HCT116 (cell line): Measurements from ENCODE around the gene UNC80.
A peak's percentile ranks its signal among the peaks of the same experiment; 100 is the strongest.

Experiments
- EGR1 ChIP-seq: IDR thresholded peaks from 2 replicates; pipeline ENCODE4 v1.6.1; 2012; ENCODE audit warnings: low read depth
- EZH2 ChIP-seq: fragments of 200-600 bp; sonication (generic); IDR thresholded peaks from 2 replicates; pipeline ENCODE4 v1.6.1; 2017; ENCODE audit warnings: antibody characterized with exemption, mixed run types
- POLR2A ChIP-seq: IDR thresholded peaks from 2 replicates; pipeline ENCODE4 v1.7.0; 2011; ENCODE audit warnings: borderline replicate concordance; ENCODE audit not compliant: insufficient read depth, insufficient read length; ENCODE audit errors: extremely low read depth
- POLR2AphosphoS5 ChIP-seq: IDR thresholded peaks from 2 replicates; pipeline ENCODE4 v1.6.1; 2011; ENCODE audit warnings: mild to moderate bottlenecking, low read depth, low read length, moderate library complexity
- ZNF274 ChIP-seq: fragments of 200-500 bp; sonication (Bioruptor generic); IDR thresholded peaks from 2 replicates; pipeline ENCODE4 v1.6.1; 2014; ENCODE audit warnings: mild to moderate bottlenecking, low read depth, low read length, inconsistent platforms
- TF ChIP-seq, protein P1 (sequence below), 3 experiments: fragments of 200-600 bp in 1 of 3; sonication (generic) in 1 of 3; IDR thresholded peaks in 2 of 3; conservative IDR thresholded peaks in 1 of 3; 2 replicates each; pipeline ENCODE4 v1.5.1; 2012 to 2017; ENCODE audit warnings: low read depth in 2 of 3, low read length in 2 of 3, antibody characterized with exemption in 1 of 3, borderline replicate concordance in 1 of 3, control low read depth in 1 of 3, mild to moderate bottlenecking in 1 of 3, mixed read lengths in 1 of 3, mixed run types in 1 of 3, moderate library complexity in 1 of 3; ENCODE audit not compliant: insufficient read depth in 1 of 3
- TF ChIP-seq, protein P2 (sequence below): IDR thresholded peaks from 2 replicates; pipeline ENCODE4 v1.6.1; 2012; ENCODE audit warnings: low read depth
- TF ChIP-seq, protein P3 (sequence below): IDR thresholded peaks from 2 replicates; pipeline ENCODE4 v1.6.1; 2012

DNA sequence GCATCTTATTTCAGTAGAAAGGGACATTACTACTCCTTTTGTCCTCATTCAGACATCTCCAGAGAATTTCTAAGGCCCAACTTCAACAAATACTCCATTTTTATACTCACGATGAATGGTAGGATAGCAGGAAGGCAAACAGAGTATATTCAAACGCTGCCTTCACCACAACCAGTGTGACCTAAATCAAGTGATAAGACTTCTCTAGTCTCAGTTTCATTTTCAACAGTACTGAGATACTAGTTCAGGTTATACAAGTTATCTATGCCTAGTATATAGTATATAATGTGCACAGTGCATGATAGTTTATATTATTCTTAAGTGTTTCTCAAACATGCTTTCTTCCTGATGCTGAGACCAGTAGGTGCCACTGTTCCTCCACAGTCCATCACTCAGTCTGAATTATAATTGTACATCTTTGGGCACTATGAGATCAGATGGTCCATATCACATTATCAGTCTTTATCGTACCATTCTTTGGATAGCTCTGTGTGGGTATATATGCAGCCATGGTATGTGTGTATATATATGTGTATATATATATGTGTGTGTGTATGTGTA, 164.6 kb downstream of the UNC80 start:
- TF ChIP-seq, protein P1, sequence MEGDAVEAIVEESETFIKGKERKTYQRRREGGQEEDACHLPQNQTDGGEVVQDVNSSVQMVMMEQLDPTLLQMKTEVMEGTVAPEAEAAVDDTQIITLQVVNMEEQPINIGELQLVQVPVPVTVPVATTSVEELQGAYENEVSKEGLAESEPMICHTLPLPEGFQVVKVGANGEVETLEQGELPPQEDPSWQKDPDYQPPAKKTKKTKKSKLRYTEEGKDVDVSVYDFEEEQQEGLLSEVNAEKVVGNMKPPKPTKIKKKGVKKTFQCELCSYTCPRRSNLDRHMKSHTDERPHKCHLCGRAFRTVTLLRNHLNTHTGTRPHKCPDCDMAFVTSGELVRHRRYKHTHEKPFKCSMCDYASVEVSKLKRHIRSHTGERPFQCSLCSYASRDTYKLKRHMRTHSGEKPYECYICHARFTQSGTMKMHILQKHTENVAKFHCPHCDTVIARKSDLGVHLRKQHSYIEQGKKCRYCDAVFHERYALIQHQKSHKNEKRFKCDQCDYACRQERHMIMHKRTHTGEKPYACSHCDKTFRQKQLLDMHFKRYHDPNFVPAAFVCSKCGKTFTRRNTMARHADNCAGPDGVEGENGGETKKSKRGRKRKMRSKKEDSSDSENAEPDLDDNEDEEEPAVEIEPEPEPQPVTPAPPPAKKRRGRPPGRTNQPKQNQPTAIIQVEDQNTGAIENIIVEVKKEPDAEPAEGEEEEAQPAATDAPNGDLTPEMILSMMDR (IDR thresholded peaks at IDR 0.05 in 2 of 3, conservative IDR thresholded peaks at IDR 0.05 in 1 of 3; ENCODE audit: borderline replicate concordance in 1 of 3, insufficient read depth in 1 of 3, low read depth in 2 of 3, low read length in 2 of 3) = peak in 2 of 3 experiments; percentile 25 to 35; a peak in 1 of 6 replicates
- TF ChIP-seq POLR2AphosphoS5 (no peak), POLR2A (no peak), EGR1 (no peak), ZNF274 (no peak), EZH2 (no peak)
- TF ChIP-seq, protein P2, sequence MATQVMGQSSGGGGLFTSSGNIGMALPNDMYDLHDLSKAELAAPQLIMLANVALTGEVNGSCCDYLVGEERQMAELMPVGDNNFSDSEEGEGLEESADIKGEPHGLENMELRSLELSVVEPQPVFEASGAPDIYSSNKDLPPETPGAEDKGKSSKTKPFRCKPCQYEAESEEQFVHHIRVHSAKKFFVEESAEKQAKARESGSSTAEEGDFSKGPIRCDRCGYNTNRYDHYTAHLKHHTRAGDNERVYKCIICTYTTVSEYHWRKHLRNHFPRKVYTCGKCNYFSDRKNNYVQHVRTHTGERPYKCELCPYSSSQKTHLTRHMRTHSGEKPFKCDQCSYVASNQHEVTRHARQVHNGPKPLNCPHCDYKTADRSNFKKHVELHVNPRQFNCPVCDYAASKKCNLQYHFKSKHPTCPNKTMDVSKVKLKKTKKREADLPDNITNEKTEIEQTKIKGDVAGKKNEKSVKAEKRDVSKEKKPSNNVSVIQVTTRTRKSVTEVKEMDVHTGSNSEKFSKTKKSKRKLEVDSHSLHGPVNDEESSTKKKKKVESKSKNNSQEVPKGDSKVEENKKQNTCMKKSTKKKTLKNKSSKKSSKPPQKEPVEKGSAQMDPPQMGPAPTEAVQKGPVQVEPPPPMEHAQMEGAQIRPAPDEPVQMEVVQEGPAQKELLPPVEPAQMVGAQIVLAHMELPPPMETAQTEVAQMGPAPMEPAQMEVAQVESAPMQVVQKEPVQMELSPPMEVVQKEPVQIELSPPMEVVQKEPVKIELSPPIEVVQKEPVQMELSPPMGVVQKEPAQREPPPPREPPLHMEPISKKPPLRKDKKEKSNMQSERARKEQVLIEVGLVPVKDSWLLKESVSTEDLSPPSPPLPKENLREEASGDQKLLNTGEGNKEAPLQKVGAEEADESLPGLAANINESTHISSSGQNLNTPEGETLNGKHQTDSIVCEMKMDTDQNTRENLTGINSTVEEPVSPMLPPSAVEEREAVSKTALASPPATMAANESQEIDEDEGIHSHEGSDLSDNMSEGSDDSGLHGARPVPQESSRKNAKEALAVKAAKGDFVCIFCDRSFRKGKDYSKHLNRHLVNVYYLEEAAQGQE = no peak
- TF ChIP-seq, protein P3, sequence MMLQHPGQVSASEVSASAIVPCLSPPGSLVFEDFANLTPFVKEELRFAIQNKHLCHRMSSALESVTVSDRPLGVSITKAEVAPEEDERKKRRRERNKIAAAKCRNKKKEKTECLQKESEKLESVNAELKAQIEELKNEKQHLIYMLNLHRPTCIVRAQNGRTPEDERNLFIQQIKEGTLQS = no peak
